GM21447 (cell line): ENCODE results near the gene ITLN1.

ENCODE experiments used
- ATAC-seq: cut with Tn5 transposase; IDR thresholded peaks from one replicate; pipeline ENCODE4 v1.9.1; 2021; ENCODE audit not compliant: unreplicated experiment

ITLN1 gene

GRCh38 chr1:160858507-160858906 lies 26.5 kb downstream of the ITLN1 start:
- no peak for ATAC-seq

GRCh38 chr1:160858097-160858496 lies 26.9 kb downstream of the ITLN1 start:
- ATAC-seq: no peak

- ATAC-seq: peak; percentile 86
These were observed 29.6 kb downstream of the ITLN1 start for GRCh38 chr1:160855181-160855981.

DNA sequence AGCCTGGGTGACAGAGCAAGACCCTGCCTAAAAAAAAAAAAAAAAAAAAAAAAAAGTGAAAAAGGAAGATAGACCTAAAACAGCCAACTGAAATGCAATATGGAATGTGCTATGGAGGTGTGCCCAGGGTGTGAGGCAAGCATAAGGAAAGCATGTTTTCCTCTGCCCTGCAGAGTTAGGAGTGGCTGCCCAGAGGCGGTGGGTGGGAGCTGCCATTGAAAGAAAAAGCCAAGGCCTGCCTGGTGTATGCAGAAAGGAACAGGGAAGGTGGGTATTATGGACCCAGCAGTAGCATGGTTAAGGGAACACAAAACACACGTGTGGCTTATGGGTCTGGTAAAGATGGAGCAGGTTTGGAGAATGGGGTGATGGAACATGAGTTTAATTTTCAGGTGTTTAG lies 31.2 kb downstream of the ITLN1 start:
- no peak for ATAC-seq

GRCh38 chr1:160853014-160853413 lies 32.0 kb downstream of the ITLN1 start:
- ATAC-seq: no peak

DNA sequence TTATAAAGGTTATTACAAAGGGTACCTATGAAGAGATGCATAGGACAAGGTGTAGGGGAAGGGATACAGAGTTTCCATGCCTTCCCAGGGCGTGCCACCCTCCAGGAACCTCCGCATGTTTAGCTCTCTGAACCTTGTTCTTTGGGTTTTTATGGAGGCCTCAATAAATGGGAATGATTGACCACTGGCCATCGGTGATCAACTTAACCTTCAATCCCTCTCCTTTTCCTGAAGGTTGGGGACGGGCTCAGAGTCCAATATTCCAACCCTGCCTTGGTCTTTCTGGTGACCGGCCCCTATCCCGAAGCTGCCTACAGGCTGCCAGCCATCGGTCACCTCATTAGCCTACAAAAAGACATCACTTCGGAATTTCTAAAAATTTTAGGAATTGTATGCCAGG lies 34.0 kb downstream of the ITLN1 start:
- no peak for ATAC-seq

DNA sequence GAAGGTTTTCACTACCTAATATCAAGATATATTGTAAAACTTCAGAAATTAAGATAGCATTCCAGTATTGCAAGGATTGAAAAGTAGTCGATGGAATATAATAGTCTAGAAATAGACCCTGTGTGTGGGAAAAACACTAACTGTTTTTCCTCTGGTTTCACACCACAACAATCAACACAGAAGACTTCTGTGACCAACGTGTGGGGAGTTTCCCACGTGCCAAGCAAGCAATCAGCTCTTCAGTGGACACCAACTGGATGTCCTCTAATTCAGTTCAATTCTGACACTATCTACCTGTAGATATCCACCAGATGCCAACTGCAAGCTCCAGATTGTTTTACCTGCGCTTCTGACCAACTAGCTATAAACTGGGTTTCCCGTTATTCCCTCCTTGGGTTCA lies 34.4 kb downstream of the ITLN1 start:
- ATAC-seq: no peak

DNA sequence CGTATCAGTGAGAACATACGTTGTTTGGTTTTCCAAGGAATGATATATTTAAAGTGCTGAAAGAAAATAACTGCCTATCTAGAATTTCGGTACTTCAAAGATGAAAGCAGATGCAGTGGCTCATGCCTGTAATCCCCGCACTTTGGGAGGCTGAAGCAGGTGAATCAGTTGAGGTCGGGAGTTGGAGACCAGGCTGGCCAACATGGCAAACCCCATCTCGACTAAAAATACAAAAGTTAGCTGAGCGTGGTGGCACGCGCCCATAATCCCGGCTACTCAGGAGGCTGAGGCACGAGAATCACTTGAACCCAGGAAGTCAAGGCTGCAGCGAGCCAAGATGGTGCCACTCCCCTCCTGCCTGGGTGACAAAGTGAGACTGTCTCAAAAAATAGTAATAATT lies 38.7 kb downstream of the ITLN1 start:
- no peak for ATAC-seq

DNA sequence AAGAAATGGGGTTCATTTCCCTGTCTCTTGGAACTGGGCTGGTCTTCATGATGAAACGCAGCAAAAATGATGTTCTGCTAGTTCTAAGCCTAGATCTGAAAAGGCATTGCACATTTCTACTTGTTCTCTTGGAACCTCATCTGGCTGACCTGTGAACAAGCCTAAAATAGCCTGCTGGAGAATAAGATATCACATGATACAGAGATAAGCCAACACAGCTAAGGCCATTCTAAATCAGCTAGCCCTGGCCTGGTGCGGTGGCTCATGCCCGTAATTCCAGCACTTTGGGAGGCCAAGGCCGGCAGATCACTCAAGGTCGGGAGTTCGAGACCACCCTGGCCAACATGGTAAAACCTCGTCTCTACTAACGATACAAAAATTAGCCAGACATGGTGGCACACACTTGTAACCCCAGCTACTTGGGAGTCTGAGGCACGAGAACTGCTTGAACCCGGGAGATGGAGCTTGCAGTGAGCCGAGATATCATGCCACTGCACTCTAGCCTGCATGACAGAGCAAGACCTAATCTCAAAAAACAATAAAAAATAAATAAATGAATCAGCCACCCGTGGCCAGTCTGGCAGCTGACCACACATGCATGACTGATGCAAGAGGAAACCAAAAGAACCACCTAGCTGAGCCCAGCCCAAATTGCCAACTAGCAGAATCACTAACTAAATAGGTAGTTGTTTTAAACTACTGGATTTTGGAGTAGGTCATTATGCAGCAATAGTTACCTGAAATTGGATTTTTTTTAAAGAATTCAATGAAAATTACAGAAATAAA lies 40.3 kb downstream of the ITLN1 start:
- ATAC-seq: no peak

DNA sequence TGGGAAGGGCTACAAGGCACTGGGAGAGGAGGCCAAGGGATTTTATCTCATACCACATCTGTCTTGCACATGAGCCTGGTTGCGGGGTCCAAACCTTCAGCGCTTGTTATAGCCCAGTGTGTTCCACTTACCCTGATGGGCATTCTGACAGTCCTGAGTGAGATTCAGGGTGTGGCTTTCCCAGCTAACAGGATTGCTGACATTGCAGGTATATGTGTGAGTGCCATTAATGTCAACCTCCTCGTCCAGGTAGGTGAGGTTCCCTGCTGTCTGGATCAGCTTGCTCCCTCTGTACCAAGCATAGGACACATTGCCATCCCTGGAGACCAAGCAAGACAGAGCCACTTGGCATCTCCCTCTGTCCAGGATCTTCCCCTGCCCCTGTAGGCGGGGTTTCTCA lies 43.9 kb downstream of the ITLN1 start:
- ATAC-seq: no peak

DNA sequence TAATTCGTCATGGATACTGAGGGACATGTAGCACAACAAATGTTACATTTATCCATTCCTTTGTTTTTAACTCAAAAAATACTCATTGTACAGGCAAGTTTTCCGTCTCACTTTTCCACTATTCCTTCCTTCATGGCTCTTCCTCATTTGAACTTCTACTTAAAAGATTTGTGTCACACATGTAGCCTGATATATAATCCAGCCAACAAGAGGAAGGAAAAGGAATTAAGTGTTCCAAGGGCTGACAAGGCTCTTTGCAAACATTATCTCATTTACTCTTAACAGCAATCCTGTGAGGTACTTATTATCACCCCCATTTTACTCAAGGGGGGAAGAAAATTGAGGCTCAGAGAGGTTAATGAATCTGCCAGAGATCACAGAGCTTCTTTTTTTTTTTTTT lies 45.2 kb downstream of the ITLN1 start:
- no peak for ATAC-seq

DNA sequence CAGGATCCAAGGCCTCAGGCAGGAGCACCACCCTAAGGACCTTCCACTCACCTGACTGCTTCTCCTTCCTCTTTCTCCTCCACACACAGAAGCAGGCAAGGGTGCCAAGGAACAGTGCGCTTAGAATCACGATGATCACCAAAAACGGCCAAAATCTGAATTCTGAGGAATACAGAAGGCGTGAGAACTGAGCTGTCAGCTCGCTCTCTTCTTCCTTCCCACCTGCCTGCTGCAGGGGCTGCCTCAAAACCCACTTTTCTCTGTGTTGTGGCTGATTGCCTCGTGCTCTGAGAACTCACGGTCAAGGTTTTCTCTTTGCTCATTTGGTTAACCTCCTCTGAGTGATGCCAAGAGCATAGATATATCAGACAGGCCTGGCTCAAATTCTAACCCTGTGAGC lies 46.1 kb downstream of the ITLN1 start:
- no peak for ATAC-seq

DNA sequence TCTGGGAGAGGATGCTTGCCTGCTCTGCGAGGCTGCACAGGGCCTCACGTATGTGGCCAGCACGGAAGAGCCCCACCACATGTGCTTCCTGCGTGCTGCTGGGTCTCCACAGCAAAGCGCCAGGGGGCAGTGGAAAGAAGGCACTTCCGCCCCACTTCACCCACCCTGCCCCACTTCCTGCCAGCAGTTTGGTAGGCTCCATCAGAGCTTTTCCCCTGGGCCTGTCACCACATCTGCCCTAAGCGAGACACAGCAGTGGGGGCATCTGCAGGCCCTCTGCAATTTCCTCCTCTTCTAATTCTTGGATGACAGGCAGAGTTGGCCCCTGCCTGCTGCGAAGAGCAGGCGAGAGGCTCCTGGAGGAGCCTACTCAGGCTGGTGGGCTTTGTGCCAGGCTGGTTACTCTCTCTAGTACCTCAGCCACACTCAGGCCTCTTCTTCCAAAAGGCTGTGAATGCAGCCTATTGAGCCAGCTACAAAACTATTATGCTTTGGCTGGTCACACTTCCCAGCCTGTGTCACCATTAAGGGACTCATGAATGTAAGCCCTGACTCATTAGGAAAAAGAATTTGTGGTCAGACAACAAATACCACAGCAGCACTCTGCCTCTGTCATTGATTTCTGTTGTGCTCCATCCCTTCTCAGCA lies 47.3 kb downstream of the ITLN1 start:
- peak; percentile 75 for ATAC-seq

DNA sequence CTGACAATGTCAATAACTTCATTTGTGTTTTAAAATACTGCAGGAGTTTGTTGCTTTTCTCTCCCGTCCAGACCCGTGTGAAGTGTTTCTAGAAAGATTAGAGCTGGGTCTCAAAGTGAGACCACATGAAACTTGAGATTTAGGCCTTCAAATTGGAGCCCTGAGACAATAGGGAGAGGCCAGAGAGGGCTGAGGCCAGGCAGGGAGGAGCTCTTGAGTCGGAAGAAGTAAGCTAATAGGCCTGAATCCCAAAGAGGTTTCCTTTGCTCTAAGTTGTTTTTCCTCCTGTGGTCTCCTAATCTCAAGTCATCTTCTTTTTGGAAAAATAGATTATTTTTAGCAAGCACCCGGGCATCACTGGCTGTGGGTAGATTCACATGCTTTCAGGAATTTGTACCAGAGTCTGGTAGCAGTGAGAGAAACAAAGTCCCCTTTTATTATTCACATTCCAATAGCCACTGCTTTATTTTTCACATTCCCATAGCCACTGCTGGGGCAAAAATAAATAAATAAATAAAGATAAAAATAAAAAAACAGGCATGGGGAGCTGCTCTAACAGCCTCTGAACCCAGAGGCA lies 47.9 kb downstream of the ITLN1 start:
- no peak for ATAC-seq

DNA sequence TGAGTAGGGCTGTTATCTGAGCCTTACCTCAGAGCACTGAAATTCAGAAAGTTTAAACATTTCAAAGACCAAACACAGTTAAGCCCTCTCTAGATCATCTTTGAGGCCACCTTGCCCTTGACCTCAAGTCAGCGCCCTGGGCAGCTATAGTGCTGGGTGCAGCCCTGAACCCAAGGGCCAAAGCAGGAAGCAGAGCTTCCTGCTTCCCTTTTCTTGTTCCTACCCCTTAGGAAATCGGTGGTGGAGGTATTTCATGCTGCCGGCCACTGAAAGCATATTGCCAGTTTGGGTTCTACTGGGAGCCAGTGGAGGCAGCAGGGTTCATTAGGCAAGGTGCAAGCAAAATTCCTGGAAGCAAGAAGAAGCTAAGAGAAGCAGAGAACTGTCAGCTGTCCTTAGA lies 48.4 kb downstream of the ITLN1 start:
- ATAC-seq: no peak

DNA sequence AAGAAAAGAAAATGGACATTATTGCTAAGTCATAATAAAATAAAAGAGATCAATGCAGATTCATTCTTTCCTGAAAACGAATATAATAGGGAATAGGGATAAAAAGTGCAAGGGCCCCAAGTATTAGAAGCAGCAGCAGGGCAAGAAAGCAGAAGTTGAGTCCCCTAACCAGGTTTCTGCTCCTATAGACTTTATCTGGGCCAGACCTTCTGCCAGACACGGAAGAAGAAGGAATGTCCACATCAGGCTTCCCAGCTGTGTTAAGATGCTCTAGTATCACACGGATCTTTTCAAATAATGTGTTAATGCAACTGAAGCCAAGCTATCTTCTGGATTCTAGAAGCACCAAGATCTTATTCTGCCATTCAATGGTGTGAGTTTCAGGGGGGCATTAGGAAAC lies 49.2 kb downstream of the ITLN1 start:
- ATAC-seq: no peak

DNA sequence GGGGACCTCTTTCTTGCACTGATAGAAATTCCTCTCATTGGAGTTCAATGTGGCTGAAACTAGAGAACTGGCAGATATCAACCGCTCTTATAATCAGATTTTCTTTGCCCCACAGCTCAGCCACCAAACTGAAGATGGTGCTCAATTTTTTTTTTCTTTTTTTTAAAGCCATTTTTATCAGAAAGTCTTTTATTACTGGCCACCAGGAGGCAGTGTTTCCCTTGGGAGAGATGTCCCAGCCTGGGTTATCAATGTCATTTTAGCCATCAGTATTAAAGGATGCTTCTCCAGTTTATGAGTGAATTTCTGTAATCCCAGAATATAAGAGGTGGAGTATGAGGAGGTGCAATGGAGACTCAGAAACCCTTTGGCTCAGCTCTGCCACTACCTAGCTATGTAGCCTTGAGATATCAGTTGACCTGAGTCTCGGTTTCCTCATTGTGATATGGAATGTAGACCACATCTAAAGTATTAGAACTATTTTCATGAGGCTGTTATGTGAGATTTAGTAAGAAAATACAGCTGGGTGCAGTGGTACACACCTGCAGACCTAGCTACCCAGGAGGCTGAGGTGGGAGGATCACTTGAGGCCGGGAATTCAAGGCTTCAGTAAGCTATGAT lies 49.9 kb downstream of the ITLN1 start:
- ATAC-seq: no peak

DNA sequence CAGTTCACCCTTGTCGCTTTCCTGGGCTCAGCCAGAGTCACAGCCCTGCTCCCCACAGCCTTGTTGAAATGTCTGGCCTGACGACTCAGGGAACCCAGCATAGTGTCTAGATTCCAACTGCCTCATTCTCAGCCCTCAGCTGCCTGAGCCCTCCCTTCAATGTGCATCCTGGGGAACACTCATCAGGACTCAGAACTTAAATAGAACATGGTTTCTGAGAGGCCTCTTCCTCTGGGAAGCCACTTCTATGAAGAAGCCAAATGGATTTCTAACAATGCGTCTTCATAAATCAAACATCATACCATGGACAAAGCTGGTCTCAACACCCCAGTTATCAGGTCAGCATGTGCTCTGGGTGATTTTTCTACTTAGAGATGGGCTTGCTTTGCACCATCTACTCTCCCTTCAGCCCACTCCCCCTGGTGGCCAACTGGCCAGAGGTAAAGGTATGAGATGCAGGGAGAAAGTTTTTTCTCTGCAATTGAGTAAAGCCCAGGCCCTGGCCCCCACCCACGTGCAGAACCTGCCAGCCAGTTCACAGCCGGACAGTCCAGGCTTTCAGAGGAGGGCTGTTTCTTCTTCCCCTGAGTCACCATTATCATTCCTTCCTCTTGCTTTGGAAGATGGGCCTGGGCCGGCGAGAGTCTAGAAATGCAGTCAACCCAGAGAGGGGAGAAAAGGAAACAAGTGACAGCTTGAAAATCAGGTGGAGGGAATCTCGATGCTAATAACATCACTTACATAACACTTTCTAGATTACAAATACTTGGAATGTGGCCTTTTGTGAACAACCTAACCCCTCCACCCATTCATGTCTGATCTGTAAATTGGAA lies 54.4 kb downstream of the ITLN1 start:
- ATAC-seq: peak; percentile 51

GRCh38 chr1:160829766-160830165 lies 55.2 kb downstream of the ITLN1 start:
- ATAC-seq: no peak

- ATAC-seq: no peak
These were observed 57.6 kb downstream of the ITLN1 start for GRCh38 chr1:160827418-160827817.
